GM19035 (cell line): ENCODE measurements around the gene TRAF7.

Experiments
- ATAC-seq: cut with Tn5 transposase; IDR thresholded peaks from one replicate; pipeline ENCODE4 v1.9.1; 2021; ENCODE audit not compliant: unreplicated experiment

TRAF7 gene

DNA sequence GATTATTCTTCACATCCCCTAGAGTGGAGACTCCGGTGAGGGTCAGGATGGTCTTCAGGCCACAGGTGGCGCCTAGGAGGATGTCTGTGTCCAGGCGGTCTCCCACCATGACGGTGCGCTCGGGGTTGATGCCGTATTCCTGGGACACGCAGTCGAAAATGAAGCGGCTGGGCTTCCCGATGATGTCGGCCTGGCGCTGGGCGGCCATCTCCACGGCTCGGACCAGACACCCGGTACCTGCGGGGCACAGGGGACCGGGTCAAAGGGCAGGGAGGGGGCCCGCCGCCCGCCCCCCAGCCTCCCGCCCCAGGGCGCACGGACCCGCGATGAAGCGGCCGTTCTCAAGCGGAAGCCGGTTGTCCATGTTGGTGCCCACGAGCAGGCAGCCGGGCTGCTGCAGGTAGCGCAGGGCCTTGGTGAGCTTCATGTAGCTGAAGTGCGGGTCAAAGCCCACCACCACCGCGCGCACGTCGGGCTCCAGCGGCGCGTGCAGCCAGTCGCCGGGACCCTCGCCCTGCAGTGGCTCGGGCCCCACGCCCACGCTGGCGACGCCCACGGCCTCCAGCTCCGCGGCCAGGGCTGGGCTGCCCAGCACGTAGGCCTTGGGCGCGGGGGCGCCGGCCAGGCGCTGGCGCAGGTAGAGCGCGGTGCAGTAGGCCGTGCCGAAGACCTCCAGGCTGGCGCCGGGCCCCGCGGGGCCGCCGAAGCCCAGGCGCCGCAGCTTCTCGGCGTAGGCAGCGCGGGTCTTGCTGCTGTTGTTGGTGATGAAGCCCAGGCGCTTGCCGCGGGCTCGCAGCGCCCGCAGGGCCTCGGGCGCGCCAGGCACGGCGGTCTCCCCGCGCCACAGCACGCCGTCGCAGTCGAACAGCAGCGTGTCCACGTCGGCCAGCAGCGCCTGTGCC lies 58.5 kb downstream of the TRAF7 start:
- peak; percentile 8 for ATAC-seq

GRCh38 chr16:2214719-2214968 lies 59.1 kb downstream of the TRAF7 start, which contains the start of gene PGP:
Gene PGP (minus strand): TSS chr16:2214840. CDS start chr16:2214777, 63 bp downstream.
- ATAC-seq, result peak; percentile 83

- no peak for ATAC-seq
Measured at GRCh38 chr16:2216330-2216729, 60.7 kb downstream of the TRAF7 start.

- peak; percentile 93 for ATAC-seq
Measured at GRCh38 chr16:2223221-2223941, 67.8 kb downstream of the TRAF7 start, which contains the start of gene E4F1. Gene E4F1 (plus strand): TSS chr16:2223591. CDS start chr16:2223614, 23 bp downstream.

- ATAC-seq, result peak; percentile 16
Measured at GRCh38 chr16:2223942-2224486, 68.4 kb downstream of the TRAF7 start.

DNA sequence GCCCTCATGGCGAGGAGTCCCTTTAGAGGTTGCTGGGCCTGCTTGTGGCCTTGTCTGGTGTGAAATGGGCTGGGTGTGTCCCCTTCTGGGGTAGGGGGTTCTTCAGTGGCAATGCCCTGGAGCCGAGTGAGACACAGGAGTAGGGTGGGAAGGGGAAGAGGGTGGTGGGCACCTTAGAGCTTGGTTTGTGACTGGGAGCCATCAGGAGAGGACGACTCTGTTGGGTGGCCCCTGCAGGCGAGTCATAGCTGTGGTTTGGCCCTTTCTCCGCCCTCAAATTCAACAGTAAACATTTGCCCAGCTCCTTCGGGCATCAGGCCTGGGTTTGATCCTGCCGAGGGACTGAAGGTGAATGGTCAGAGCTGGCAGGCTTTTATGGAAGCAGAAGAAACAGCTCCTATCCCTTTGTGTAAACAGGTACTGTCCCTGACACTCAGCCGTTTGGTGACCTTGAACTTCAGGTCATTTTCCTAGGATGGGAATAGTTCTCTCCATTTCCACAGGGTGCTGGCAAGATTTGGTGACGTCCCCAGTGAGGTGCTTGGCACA lies 70.7 kb downstream of the TRAF7 start:
- ATAC-seq, result no peak

DNA sequence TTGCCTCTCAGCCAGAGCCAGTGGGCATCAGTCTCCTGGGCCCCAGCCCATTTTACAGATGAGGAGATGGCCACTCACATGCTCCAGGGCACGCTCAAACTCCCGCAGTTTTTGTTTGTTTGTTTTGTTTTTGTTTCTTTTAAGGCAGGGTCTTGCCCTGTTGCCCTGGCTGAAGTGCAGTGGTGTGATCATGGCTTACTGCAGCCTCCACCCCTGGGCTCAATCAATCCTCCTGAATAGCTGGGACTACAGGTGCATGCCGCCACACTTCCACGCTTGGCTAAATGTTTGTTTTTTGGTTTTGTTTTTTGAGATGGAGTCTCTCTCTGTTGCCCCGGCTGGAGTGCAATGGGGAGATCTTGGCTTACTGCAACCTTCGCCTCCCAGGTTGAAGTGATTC lies 71.3 kb downstream of the TRAF7 start:
- no peak for ATAC-seq
